ENCODE results near the gene UBE2D4. TPM values are rescaled to one million over a fixed set of nuclear protein-coding genes. Genes with fewer than 3 reads are reported as not detected.
A peak's percentile ranks its signal among the peaks of the same experiment; 100 is the strongest.
"Not testable (repeated sequence)": the region's sequence is repeated elsewhere in the genome, so short reads cannot be mapped to it uniquely, and the experiment has no call there.

The UBE2D4 gene
- total and polyA plus RNA-seq, 2 donors (not counting 1 experiment from before 2014, with no cell fraction given): 5.8 to 9.4 TPM

DNA sequence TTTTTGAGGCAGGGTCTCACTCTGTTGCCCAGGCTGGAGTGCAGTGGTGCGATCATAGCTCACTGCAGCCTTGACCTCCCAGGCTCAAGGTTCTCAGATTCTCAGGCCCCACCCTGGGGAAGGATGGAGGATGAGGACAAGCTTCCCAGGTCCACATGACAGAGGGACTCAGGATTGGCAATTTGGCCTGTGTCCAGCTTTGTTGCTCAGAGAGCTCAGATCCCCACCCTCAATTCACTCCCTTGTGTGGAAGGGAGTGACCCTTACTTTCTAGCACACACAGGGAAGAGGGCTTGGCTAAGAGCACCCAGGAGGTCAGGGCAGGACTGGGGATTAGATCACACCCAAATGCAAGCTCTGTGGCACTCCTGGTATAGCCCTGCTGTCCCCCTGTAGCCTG is 64.6 kb downstream of the UBE2D4 start:
- CTCF ChIA-PET: not testable (repeated sequence)

DNA sequence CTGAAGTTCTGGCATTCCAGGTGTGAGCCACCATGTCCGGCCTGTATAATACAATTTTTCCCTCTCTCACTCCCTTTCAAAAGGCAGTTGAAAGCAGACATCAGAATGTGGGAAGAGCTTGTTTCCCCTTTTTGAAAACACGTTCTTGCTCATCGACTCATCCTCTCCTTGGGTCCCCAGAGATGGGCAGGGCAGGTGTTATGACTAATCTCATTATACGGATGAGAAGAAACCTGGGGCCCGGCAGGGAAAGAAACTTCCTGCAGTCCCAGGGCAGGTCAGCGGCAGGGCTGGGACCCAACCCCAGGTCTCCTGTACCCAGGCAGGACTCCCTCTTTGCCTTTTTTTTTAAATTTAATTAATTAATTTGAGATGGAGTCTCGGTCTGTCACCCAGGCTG is 66.7 kb downstream of the UBE2D4 start:
- DNase-seq (peak; percentile 42), ATAC-seq (ENCODE audit: low read depth) (peak; percentile 97)
- H3K27me3 ChIP-seq (replicated peaks in 1 of 4; ENCODE audit: control extremely low read depth in 1 of 4, control insufficient read depth in 3 of 4, insufficient read depth in 4 of 4, low read length in 3 of 4); H4K20me1 ChIP-seq (ENCODE audit: control insufficient read depth, insufficient read depth, low read length, poor library complexity, severe bottlenecking); POLR2A ChIA-PET; intact Hi-C loops (cut with micrococcal nuclease); CTCF ChIA-PET; H3K36me3 ChIP-seq (replicated peaks in 1 of 2; ENCODE audit: control extremely low read depth in 1 of 2, control insufficient read depth in 1 of 2, extremely low read depth in 1 of 2, insufficient read depth in 2 of 2, low read length in 1 of 2); H3K4me1 Mint-ChIP-seq; H3K9ac ChIP-seq (ENCODE audit: low read length); H3K9me3 ChIP-seq (ENCODE audit: control extremely low read depth in 1 of 3, control insufficient read depth in 2 of 3, insufficient read depth in 1 of 3, low read length in 2 of 3); H3K79me2 ChIP-seq (ENCODE audit: control insufficient read depth, insufficient read depth, low read length); H3K27me3 Mint-ChIP-seq; H2AFZ ChIP-seq (ENCODE audit: insufficient read depth, low read depth, low read length, poor library complexity, severe bottlenecking); H3K27ac ChIP-seq (ENCODE audit: low read length in 2 of 2); H3K4me2 ChIP-seq (replicated peaks; ENCODE audit: low read depth, low read length, poor library complexity, severe bottlenecking); H3K4me3 ChIP-seq (ENCODE audit: control extremely low read depth in 1 of 5, extremely low read depth in 1 of 5, insufficient read depth in 1 of 5, low read depth in 2 of 5, low read length in 4 of 5); H3K9me3 Mint-ChIP-seq (ENCODE audit: insufficient read depth): not testable (repeated sequence)
- peaks cover 0 to 11% of the 10 kb centered on the region in 2 donors for H3K4me1 ChIP-seq (ENCODE audit: control insufficient read depth in 2 of 2, insufficient read depth in 2 of 2, low read length in 2 of 2)
- Mint-ChIP-seq H3K4me3 (peak overlapping the region; percentile 45), H3K27ac (peak overlapping the region; percentile 37)
- no CpG with 5 or more reads among the region's 7 CpGs for WGBS (ENCODE audit: insufficient coverage)

More for the DNA sequence above, 64.6 kb downstream of the UBE2D4 start:
- DNase-seq; H3K9ac ChIP-seq (ENCODE audit: low read length); H3K4me3 ChIP-seq (ENCODE audit: control extremely low read depth in 1 of 5, extremely low read depth in 1 of 5, insufficient read depth in 1 of 5, low read depth in 2 of 5, low read length in 4 of 5); POLR2A ChIA-PET; H3K4me2 ChIP-seq (replicated peaks; ENCODE audit: low read depth, low read length, poor library complexity, severe bottlenecking); H4K20me1 ChIP-seq (ENCODE audit: control insufficient read depth, insufficient read depth, low read length, poor library complexity, severe bottlenecking); H3K9me3 ChIP-seq (ENCODE audit: control extremely low read depth in 1 of 3, control insufficient read depth in 2 of 3, insufficient read depth in 1 of 3, low read length in 2 of 3); H2AFZ ChIP-seq (ENCODE audit: insufficient read depth, low read depth, low read length, poor library complexity, severe bottlenecking); ATAC-seq (ENCODE audit: low read depth); H3K4me1 Mint-ChIP-seq; H3K27ac Mint-ChIP-seq; H3K27me3 ChIP-seq (replicated peaks in 1 of 4; ENCODE audit: control extremely low read depth in 1 of 4, control insufficient read depth in 3 of 4, insufficient read depth in 4 of 4, low read length in 3 of 4); H3K4me3 Mint-ChIP-seq; intact Hi-C loops (cut with micrococcal nuclease); H3K27me3 Mint-ChIP-seq; H3K27ac ChIP-seq (ENCODE audit: low read length in 2 of 2); H3K9me3 Mint-ChIP-seq (ENCODE audit: insufficient read depth); H3K79me2 ChIP-seq (ENCODE audit: control insufficient read depth, insufficient read depth, low read length); H3K36me3 ChIP-seq (replicated peaks in 1 of 2; ENCODE audit: control extremely low read depth in 1 of 2, control insufficient read depth in 1 of 2, extremely low read depth in 1 of 2, insufficient read depth in 2 of 2, low read length in 1 of 2): not testable (repeated sequence)
- H3K4me1 ChIP-seq (ENCODE audit: control insufficient read depth in 2 of 2, insufficient read depth in 2 of 2, low read length in 2 of 2): peaks cover 0 to 15% of the 10 kb centered on the region in 2 donors
- WGBS (ENCODE audit: insufficient coverage): no CpG with 5 or more reads among the region's 1 CpG

DNA sequence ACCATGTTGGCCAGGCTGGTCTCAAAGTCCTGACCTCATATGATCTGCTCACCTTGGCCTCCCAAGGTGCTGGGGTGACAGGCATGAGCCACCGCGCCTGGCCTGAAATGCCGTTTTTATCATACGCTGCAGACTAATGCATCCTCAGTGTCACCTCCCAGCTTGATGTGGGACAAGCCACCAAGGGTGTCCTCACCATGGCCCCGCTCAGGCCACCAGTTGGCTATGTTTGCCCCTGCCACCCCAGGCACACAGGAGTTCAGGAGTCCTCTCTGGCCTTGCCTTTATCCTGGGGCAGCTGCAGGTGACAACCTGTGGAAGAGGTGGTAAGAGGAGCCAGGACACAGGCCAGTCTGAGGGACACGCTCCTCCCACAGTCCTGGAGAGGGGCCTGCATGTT is 68.4 kb downstream of the UBE2D4 start:
- DNase-seq; H3K27me3 ChIP-seq (replicated peaks in 1 of 4; ENCODE audit: control extremely low read depth in 1 of 4, control insufficient read depth in 3 of 4, insufficient read depth in 4 of 4, low read length in 3 of 4); CTCF ChIA-PET; H3K27me3 Mint-ChIP-seq; H3K4me2 ChIP-seq (replicated peaks; ENCODE audit: low read depth, low read length, poor library complexity, severe bottlenecking); H3K79me2 ChIP-seq (ENCODE audit: control insufficient read depth, insufficient read depth, low read length); H3K4me1 Mint-ChIP-seq; intact Hi-C loops (cut with micrococcal nuclease); H3K4me3 Mint-ChIP-seq; H2AFZ ChIP-seq (ENCODE audit: insufficient read depth, low read depth, low read length, poor library complexity, severe bottlenecking); H3K36me3 ChIP-seq (replicated peaks in 1 of 2; ENCODE audit: control extremely low read depth in 1 of 2, control insufficient read depth in 1 of 2, extremely low read depth in 1 of 2, insufficient read depth in 2 of 2, low read length in 1 of 2); H3K27ac ChIP-seq (ENCODE audit: low read length in 2 of 2); ATAC-seq (ENCODE audit: low read depth); H4K20me1 ChIP-seq (ENCODE audit: control insufficient read depth, insufficient read depth, low read length, poor library complexity, severe bottlenecking); H3K9ac ChIP-seq (ENCODE audit: low read length); POLR2A ChIA-PET; H3K9me3 Mint-ChIP-seq (ENCODE audit: insufficient read depth); H3K4me3 ChIP-seq (ENCODE audit: control extremely low read depth in 1 of 5, extremely low read depth in 1 of 5, insufficient read depth in 1 of 5, low read depth in 2 of 5, low read length in 4 of 5); H3K9me3 ChIP-seq (ENCODE audit: control extremely low read depth in 1 of 3, control insufficient read depth in 2 of 3, insufficient read depth in 1 of 3, low read length in 2 of 3); H3K27ac Mint-ChIP-seq: not testable (repeated sequence)
- H3K4me1 ChIP-seq (ENCODE audit: control insufficient read depth in 2 of 2, insufficient read depth in 2 of 2, low read length in 2 of 2): peaks cover 0 to 11% of the 10 kb centered on the region in 2 donors
- no CpG with 5 or more reads among the region's 6 CpGs for WGBS (ENCODE audit: insufficient coverage)

DNA sequence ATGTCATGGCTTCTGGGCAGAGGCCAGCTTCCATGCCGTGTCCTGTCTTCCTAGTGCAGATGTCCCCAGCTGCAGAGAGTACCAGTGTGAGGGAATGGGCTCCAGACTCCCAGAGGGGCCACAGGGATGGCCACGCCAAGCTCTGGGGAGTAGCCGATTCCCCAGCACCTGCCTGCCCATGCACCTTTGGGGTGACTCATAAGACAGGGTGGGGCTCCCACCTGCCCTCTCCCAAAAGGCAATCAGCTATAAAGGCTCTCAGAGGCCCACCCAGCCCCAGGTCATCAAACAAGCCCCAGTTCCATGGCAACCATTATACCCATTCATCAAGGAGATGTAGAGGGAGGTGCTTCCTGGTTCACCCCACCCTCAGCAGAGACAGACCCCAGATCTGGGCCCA is 71.3 kb downstream of the UBE2D4 start, which contains the start of gene SPDYE1:
TSS of gene SPDYE1 (plus strand) at position 366 of the 400 bp plus-strand sequence. CDS start 2,053 bp downstream, outside the sequence.
- H3K9me3 Mint-ChIP-seq (ENCODE audit: insufficient read depth); H3K4me1 Mint-ChIP-seq; H3K27me3 Mint-ChIP-seq; intact Hi-C loops (cut with micrococcal nuclease); H3K36me3 ChIP-seq (replicated peaks in 1 of 2; ENCODE audit: control extremely low read depth in 1 of 2, control insufficient read depth in 1 of 2, extremely low read depth in 1 of 2, insufficient read depth in 2 of 2, low read length in 1 of 2); H3K27me3 ChIP-seq (replicated peaks in 1 of 4; ENCODE audit: control extremely low read depth in 1 of 4, control insufficient read depth in 3 of 4, insufficient read depth in 4 of 4, low read length in 3 of 4); H3K4me3 Mint-ChIP-seq; H3K27ac ChIP-seq (ENCODE audit: low read length in 2 of 2); CTCF ChIA-PET; H3K4me1 ChIP-seq (ENCODE audit: control insufficient read depth in 2 of 2, insufficient read depth in 2 of 2, low read length in 2 of 2); H3K4me3 ChIP-seq (ENCODE audit: control extremely low read depth in 1 of 5, extremely low read depth in 1 of 5, insufficient read depth in 1 of 5, low read depth in 2 of 5, low read length in 4 of 5); H3K27ac Mint-ChIP-seq; DNase-seq; POLR2A ChIA-PET; H3K9ac ChIP-seq (ENCODE audit: low read length); H3K4me2 ChIP-seq (replicated peaks; ENCODE audit: low read depth, low read length, poor library complexity, severe bottlenecking); H3K9me3 ChIP-seq (ENCODE audit: control extremely low read depth in 1 of 3, control insufficient read depth in 2 of 3, insufficient read depth in 1 of 3, low read length in 2 of 3); H4K20me1 ChIP-seq (ENCODE audit: control insufficient read depth, insufficient read depth, low read length, poor library complexity, severe bottlenecking); H3K79me2 ChIP-seq (ENCODE audit: control insufficient read depth, insufficient read depth, low read length); ATAC-seq (ENCODE audit: low read depth); H2AFZ ChIP-seq (ENCODE audit: insufficient read depth, low read depth, low read length, poor library complexity, severe bottlenecking): not testable (repeated sequence)
- 100% methylated on average over 1 of the region's 3 CpGs for WGBS (ENCODE audit: insufficient coverage)

Measured in B cell (primary cell).